Right atrium auricular region (tissue), 2 donors: ENCODE results near the gene P2RY6. TPM values are rescaled to one million over a fixed set of nuclear protein-coding genes. Genes with fewer than 3 reads are reported as not detected.
A peak's percentile ranks its signal among the peaks of the same experiment; 100 is the strongest.

Experiments
- DNase-seq: peaks from one replicate; pipeline ENCODE4 v3.0.0-alpha.2; 2019; ENCODE audit warnings: low spot score
- H3K27ac ChIP-seq, 2 donors: fragments of 200-600 bp; sonication (generic); 1 replicate in 1 of 2; 2 replicates in 1 of 2; pipeline ENCODE4 v1.5.1; 2016 to 2019
- H3K27me3 ChIP-seq, 2 donors: fragments of 200-600 bp; sonication (generic); one replicate each; pipeline versions ENCODE4 v1.5.1 to v1.6.0; 2017 to 2019
- H3K36me3 ChIP-seq: fragments of 200-600 bp; sonication (generic); one replicate; pipeline ENCODE4 v1.5.1; 2016
- H3K4me1 ChIP-seq, 2 donors: fragments of 200-600 bp; sonication (generic); one replicate each; pipeline versions ENCODE4 v1.5.1 to v1.6.0; 2017 to 2019
- H3K4me3 ChIP-seq, 2 donors: fragments of 200-600 bp; sonication (generic); 1 replicate in 1 of 2; 2 replicates in 1 of 2; pipeline ENCODE4 v1.5.1; 2017 to 2019; ENCODE audit warnings: mild to moderate bottlenecking in 1 of 2, moderate library complexity in 1 of 2
- H3K9me3 ChIP-seq, 2 donors: fragments of 200-600 bp; sonication (generic); one replicate each; pipeline ENCODE4 v1.5.1; 2019
- total RNA-seq, 2 donors: library from RNA; depleted of rRNA; stranded (reverse); fragments of >200 nt; gene quantifications; one replicate each; pipeline ENCODE4 v1.1.0, GENCODE V29; 2016
- TF ChIP-seq, protein P1 (sequence below), 2 donors: fragments of 200-600 bp; sonication (generic); IDR thresholded peaks; one replicate each; pipeline ENCODE4 v1.5.1; 2019; ENCODE audit warnings: antibody characterized with exemption in 2 of 2

P2RY6 gene
- total RNA-seq, 2 donors from 2014 or later: 0.19 to 1.9 TPM

DNA sequence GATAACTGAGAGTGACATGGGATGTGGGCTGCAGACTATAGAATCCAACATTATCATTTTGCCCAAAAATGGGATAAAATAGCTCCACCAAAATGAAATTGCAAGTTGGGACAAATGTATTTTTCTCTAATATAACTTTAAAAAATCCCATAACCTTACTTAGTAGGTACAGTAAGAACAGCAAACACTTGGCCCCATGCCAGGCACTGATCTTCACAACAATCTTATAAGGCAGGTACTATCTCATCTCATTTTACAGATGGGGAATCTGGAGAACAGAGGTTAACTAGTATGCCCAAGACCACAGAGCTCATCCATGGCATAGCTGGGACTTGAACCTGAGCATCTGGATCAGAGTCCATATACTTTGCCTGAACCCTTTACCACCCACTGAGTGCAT lies 22.5 kb downstream of the P2RY6 start:
- H3K9me3 ChIP-seq: no peaks in the 10 kb centered on the region
- peaks cover 0 to 3% of the 10 kb centered on the region in 2 donors for H3K4me1 ChIP-seq
- TF ChIP-seq, protein P1, sequence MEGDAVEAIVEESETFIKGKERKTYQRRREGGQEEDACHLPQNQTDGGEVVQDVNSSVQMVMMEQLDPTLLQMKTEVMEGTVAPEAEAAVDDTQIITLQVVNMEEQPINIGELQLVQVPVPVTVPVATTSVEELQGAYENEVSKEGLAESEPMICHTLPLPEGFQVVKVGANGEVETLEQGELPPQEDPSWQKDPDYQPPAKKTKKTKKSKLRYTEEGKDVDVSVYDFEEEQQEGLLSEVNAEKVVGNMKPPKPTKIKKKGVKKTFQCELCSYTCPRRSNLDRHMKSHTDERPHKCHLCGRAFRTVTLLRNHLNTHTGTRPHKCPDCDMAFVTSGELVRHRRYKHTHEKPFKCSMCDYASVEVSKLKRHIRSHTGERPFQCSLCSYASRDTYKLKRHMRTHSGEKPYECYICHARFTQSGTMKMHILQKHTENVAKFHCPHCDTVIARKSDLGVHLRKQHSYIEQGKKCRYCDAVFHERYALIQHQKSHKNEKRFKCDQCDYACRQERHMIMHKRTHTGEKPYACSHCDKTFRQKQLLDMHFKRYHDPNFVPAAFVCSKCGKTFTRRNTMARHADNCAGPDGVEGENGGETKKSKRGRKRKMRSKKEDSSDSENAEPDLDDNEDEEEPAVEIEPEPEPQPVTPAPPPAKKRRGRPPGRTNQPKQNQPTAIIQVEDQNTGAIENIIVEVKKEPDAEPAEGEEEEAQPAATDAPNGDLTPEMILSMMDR (IDR thresholded peaks at IDR 0.05): no peak
- no peak overlapping the region for H3K27ac ChIP-seq
- H3K27me3 ChIP-seq: no peaks in the 10 kb centered on the region
- no peaks in the 10 kb centered on the region for H3K36me3 ChIP-seq
- no peak overlapping the region for H3K4me3 ChIP-seq
- DNase-seq: no peak

DNA sequence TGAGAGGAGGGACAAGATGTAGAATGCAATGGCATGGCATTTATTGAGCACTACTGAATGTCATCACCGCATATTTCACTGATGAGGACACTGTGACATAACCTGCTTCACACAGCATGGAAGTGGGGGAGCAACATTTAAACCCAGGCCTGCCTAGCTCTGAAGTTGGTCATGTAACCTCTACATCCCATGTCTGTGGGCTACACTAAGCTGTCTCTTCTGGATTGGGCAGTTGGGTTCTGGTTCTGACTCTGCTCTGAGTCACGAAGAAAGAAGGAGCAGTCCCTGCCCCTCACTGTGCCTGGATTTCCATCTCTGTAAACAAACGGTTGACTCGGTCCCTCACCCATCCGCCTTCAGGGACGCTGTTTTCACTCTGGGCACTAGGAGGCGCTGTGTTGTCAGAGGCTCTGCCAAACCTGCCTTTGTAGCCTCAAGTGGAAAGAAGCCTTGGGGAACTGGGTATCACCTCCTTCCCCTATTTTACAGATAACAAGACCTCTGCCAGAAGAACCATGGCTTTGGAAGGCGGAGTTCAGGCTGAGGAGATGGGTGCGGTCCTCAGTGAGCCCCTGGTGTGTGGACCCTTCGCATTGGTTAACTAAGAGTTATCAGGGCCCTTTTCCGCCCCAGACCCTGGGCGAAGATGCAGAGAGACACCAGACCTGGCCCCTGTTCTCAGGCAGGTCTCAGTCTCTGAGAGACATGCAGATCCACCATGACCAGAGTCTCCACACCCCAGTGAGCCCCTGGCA lies 23.3 kb downstream of the P2RY6 start:
- Histone ChIP-seq H3K9me3 (no peaks in the 10 kb centered on the region), H3K36me3 (no peaks in the 10 kb centered on the region), H3K27me3 (no peaks in the 10 kb centered on the region), H3K27ac (no peak overlapping the region), H3K4me3 (no peak overlapping the region), H3K4me1 (no peaks in the 10 kb centered on the region)
- TF ChIP-seq, protein P1 (IDR thresholded peaks at IDR 0.05): peak; percentile 82 to 84
- peak; percentile 77 for DNase-seq

DNA sequence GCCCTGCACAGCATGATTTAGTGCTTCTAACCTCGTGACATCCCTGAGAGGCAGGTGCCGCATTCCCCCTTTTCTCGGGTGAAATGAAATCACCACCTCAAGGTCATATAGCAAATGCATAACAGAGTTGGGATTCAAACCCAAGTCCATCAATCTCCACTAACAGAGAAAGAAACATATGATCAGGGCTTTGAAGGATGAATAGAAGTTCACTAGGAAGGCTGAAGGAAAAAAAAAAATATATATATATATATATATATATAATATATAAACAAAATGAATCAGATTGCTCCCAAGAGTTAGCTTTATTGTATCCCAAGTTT lies 23.8 kb downstream of the P2RY6 start:
- no peaks in the 10 kb centered on the region for H3K9me3 ChIP-seq
- no peak overlapping the region for H3K4me3 ChIP-seq
- no peaks in the 10 kb centered on the region for H3K27me3 ChIP-seq
- no peak overlapping the region for H3K27ac ChIP-seq
- no peak for DNase-seq
- no peaks in the 10 kb centered on the region for H3K4me1 ChIP-seq
- TF ChIP-seq, protein P1 (IDR thresholded peaks at IDR 0.05): no peak
- no peaks in the 10 kb centered on the region for H3K36me3 ChIP-seq

DNA sequence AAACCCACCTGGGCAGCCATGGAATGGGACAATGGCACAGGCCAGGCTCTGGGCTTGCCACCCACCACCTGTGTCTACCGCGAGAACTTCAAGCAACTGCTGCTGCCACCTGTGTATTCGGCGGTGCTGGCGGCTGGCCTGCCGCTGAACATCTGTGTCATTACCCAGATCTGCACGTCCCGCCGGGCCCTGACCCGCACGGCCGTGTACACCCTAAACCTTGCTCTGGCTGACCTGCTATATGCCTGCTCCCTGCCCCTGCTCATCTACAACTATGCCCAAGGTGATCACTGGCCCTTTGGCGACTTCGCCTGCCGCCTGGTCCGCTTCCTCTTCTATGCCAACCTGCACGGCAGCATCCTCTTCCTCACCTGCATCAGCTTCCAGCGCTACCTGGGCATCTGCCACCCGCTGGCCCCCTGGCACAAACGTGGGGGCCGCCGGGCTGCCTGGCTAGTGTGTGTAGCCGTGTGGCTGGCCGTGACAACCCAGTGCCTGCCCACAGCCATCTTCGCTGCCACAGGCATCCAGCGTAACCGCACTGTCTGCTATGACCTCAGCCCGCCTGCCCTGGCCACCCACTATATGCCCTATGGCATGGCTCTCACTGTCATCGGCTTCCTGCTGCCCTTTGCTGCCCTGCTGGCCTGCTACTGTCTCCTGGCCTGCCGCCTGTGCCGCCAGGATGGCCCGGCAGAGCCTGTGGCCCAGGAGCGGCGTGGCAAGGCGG lies 24.5 kb downstream of the P2RY6 start:
- TF ChIP-seq, protein P1 (IDR thresholded peaks at IDR 0.05): no peak
- H3K4me3 ChIP-seq: no peak overlapping the region
- no peaks in the 10 kb centered on the region for H3K36me3 ChIP-seq
- DNase-seq: no peak
- H3K4me1 ChIP-seq: no peaks in the 10 kb centered on the region
- no peak overlapping the region for H3K27ac ChIP-seq
- H3K9me3 ChIP-seq: no peaks in the 10 kb centered on the region
- no peaks in the 10 kb centered on the region for H3K27me3 ChIP-seq

DNA sequence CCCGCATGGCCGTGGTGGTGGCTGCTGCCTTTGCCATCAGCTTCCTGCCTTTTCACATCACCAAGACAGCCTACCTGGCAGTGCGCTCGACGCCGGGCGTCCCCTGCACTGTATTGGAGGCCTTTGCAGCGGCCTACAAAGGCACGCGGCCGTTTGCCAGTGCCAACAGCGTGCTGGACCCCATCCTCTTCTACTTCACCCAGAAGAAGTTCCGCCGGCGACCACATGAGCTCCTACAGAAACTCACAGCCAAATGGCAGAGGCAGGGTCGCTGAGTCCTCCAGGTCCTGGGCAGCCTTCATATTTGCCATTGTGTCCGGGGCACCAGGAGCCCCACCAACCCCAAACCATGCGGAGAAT lies 25.1 kb downstream of the P2RY6 start:
- TF ChIP-seq, protein P1 (IDR thresholded peaks at IDR 0.05): no peak
- no peak for DNase-seq
- Histone ChIP-seq H3K4me1 (no peaks in the 10 kb centered on the region), H3K27me3 (no peaks in the 10 kb centered on the region), H3K27ac (no peak overlapping the region), H3K36me3 (no peaks in the 10 kb centered on the region), H3K4me3 (no peak overlapping the region), H3K9me3 (no peaks in the 10 kb centered on the region)
